Trophoblast cell (in vitro differentiated cells and primary cell): ENCODE measurements around the gene ZNF672.
"Not testable (repeated sequence)": the region's sequence is repeated elsewhere in the genome, so short reads cannot be mapped to it uniquely, and the experiment has no call there.

Experiments used
- DNase-seq, 2 donors: peaks; one replicate each; pipeline ENCODE4 v3.0.0-alpha.2; 2016
- H2AFZ ChIP-seq: 2 replicates; pipeline ENCODE4 v1.6.1; 2013; ENCODE audit warnings: low read length, moderate library complexity, mild to moderate bottlenecking; ENCODE audit not compliant: insufficient read depth, poor library complexity
- H2AK5ac ChIP-seq: 2 replicates; pipeline ENCODE4 v1.6.1; 2013; ENCODE audit warnings: mild to moderate bottlenecking, low read length
- H2BK120ac ChIP-seq: 2 replicates; pipeline ENCODE4 v1.6.1; 2013; ENCODE audit warnings: low read length, mild to moderate bottlenecking, moderate library complexity; ENCODE audit not compliant: insufficient read depth, poor library complexity
- H2BK12ac ChIP-seq: 2 replicates; pipeline ENCODE4 v1.6.1; 2013; ENCODE audit warnings: mild to moderate bottlenecking, low read length, moderate library complexity
- H2BK5ac ChIP-seq: 2 replicates; pipeline ENCODE4 v1.6.1; 2013; ENCODE audit warnings: low read length, low read depth, moderate library complexity, mild to moderate bottlenecking; ENCODE audit not compliant: poor library complexity
- H3K14ac ChIP-seq: 2 replicates; pipeline ENCODE4 v1.6.1; 2013; ENCODE audit warnings: mild to moderate bottlenecking, low read length
- H3K18ac ChIP-seq: 2 replicates; pipeline ENCODE4 v1.6.1; 2013; ENCODE audit warnings: mild to moderate bottlenecking, low read length
- H3K23ac ChIP-seq: 2 replicates; pipeline ENCODE4 v1.6.1; 2013; ENCODE audit warnings: low read length
- H3K27ac ChIP-seq: 2 replicates; pipeline ENCODE4 v1.5.1; 2013; ENCODE audit warnings: low read depth, mild to moderate bottlenecking, inconsistent platforms, low read length, moderate library complexity
- H3K27me3 ChIP-seq: 2 replicates; pipeline ENCODE4 v1.6.1; 2013; ENCODE audit warnings: inconsistent platforms, mild to moderate bottlenecking, low read length, moderate library complexity; ENCODE audit not compliant: insufficient read depth
- H3K36me3 ChIP-seq, 2 experiments: 1 replicate in 1 of 2; 2 replicates in 1 of 2; pipeline ENCODE4 v1.6.1; 2013; ENCODE audit warnings: low read length in 2 of 2, mild to moderate bottlenecking in 2 of 2, moderate library complexity in 1 of 2; ENCODE audit not compliant: insufficient read depth in 2 of 2, control insufficient read depth in 1 of 2
- H3K4ac ChIP-seq: 2 replicates; pipeline ENCODE4 v1.6.1; 2013; ENCODE audit warnings: low read depth, mild to moderate bottlenecking, low read length, moderate library complexity
- H3K4me1 ChIP-seq, 2 experiments: 1 replicate in 1 of 2; 2 replicates in 1 of 2; pipeline ENCODE4 v1.6.1; 2013; ENCODE audit warnings: low read length in 2 of 2, mild to moderate bottlenecking in 2 of 2, moderate library complexity in 1 of 2; ENCODE audit not compliant: insufficient read depth in 2 of 2, control insufficient read depth in 1 of 2
- H3K4me2 ChIP-seq: 2 replicates; pipeline ENCODE4 v1.6.1; 2013; ENCODE audit warnings: inconsistent platforms, mild to moderate bottlenecking, low read length, moderate library complexity
- H3K4me3 ChIP-seq: 2 replicates; pipeline ENCODE4 v1.5.1; 2013; ENCODE audit warnings: mild to moderate bottlenecking, low read depth, low read length, inconsistent platforms
- H3K79me1 ChIP-seq: one replicate; pipeline ENCODE4 v1.6.1; 2013; ENCODE audit warnings: low read length
- H3K79me2 ChIP-seq: 2 replicates; pipeline ENCODE4 v1.6.1; 2013; ENCODE audit warnings: low read length, mild to moderate bottlenecking; ENCODE audit not compliant: control insufficient read depth, insufficient read depth, poor library complexity
- H3K9ac ChIP-seq: 2 replicates; pipeline ENCODE4 v1.6.1; 2013; ENCODE audit warnings: mild to moderate bottlenecking, low read length
- H3K9me3 ChIP-seq: 2 replicates; pipeline ENCODE4 v1.6.1; 2013; ENCODE audit warnings: low read depth, mild to moderate bottlenecking, control low read depth, inconsistent platforms, low read length; ENCODE audit not compliant: insufficient read depth
- H4K12ac ChIP-seq: 2 replicates; pipeline ENCODE4 v1.6.1; 2013; ENCODE audit warnings: low read depth, mild to moderate bottlenecking, low read length, moderate library complexity
- H4K8ac ChIP-seq: 2 replicates; pipeline ENCODE4 v1.6.1; 2013; ENCODE audit warnings: low read depth, mild to moderate bottlenecking, low read length, moderate library complexity
- H4K91ac ChIP-seq: one replicate; pipeline ENCODE4 v1.6.1; 2013; ENCODE audit warnings: low read depth, mild to moderate bottlenecking, low read length, moderate library complexity
- WGBS: extraction: QIAGEN DNeasy Blood & Tissue Kit; methylation state at CpG from one replicate; pipeline ENCODE4 v1.1.7; 2013; ENCODE audit warnings: missing lambda C conversion rate; ENCODE audit not compliant: insufficient read length, insufficient coverage; ENCODE audit errors: extremely low coverage; 5-methylcytosine and 5-hydroxymethylcytosine counted together

Gene ZNF672

DNA sequence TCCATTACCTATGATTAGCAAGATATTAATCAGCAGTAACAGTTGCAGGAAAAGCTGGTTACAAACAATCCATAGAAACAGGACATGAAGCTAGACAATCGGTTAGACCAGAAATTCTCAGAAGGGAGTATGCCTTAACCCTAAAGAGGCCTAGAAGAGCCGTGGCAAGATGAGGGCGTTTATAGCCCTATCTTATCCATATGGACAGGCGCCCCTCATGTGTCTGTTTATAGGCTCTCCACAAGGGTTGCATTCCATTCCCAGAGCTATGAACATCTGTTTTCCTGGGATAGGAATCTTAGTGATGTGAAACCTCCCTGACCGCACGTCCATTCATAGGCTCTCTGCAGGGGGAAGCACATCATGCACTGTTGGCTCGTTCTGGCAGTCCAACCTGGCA is 44.4 kb downstream of the ZNF672 start:
- not testable (repeated sequence) for H2AFZ ChIP-seq, H3K9ac ChIP-seq, H3K9me3 ChIP-seq, H4K8ac ChIP-seq, H3K79me2 ChIP-seq, H3K18ac ChIP-seq, H2BK12ac ChIP-seq, H4K91ac ChIP-seq, H3K14ac ChIP-seq, H3K36me3 ChIP-seq, H3K4me2 ChIP-seq, H3K27me3 ChIP-seq, H3K4me1 ChIP-seq, H3K4ac ChIP-seq, H2BK5ac ChIP-seq, H2BK120ac ChIP-seq, H4K12ac ChIP-seq, H3K27ac ChIP-seq, DNase-seq, H3K23ac ChIP-seq, H2AK5ac ChIP-seq, H3K79me1 ChIP-seq, H3K4me3 ChIP-seq
- WGBS, result no CpG with 5 or more reads among the region's 7 CpGs

DNA sequence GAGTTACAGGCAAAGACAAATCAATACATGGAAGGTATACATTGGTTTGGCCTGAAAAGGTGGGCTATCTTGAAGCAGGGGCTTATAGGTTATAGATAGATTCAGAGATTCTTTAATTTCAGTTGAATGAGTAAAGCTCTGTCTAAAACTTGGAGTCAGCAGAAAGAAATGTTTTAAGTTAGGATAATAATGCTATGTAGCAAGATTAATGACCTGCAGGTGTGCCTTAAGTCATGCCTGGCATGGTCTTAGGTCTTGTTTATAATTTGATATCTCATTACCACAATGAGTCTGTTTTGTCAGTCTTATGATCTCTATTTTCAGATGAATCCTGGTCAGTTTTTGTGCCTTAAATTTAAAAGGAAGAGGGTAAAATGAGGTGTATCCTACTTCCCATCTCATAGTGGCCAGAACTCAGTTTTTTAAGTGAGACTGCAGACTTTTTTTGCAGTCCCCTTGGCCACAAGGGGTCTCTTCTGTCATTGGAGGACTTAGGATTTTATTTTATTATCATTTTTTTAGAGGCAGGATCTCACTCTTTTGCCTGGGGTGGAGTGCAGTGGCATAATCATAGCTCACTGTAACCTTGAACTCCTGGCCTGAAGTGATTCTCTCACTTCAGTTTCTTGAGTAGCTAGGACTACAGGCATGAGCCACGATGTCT is 46.7 kb downstream of the ZNF672 start:
- no peak overlapping the region for H3K18ac ChIP-seq
- H3K14ac ChIP-seq, result no peak overlapping the region
- no peak for DNase-seq
- H2AK5ac ChIP-seq, result no peak overlapping the region
- no peak overlapping the region for H2BK5ac ChIP-seq
- H3K27me3 ChIP-seq, result no peaks in the 10 kb centered on the region
- H3K4me1 ChIP-seq, result no peaks in the 10 kb centered on the region
- H3K23ac ChIP-seq, result no peak overlapping the region
- H2BK12ac ChIP-seq, result no peak overlapping the region
- H3K27ac ChIP-seq, result no peak overlapping the region
- no peaks in the 10 kb centered on the region for H3K79me2 ChIP-seq
- H3K9ac ChIP-seq, result no peak overlapping the region
- H3K9me3 ChIP-seq, result no peaks in the 10 kb centered on the region
- no peaks in the 10 kb centered on the region for H3K79me1 ChIP-seq
- no peak overlapping the region for H2AFZ ChIP-seq
- no peak overlapping the region for H4K12ac ChIP-seq
- no peak overlapping the region for H3K4me2 ChIP-seq
- no peaks in the 10 kb centered on the region for H3K36me3 ChIP-seq
- no peak overlapping the region for H4K91ac ChIP-seq
- H2BK120ac ChIP-seq, result no peak overlapping the region
- no CpG with 5 or more reads among the region's 1 CpG for WGBS
- H3K4me3 ChIP-seq, result no peak overlapping the region
- no peak overlapping the region for H3K4ac ChIP-seq
- no peak overlapping the region for H4K8ac ChIP-seq

DNA sequence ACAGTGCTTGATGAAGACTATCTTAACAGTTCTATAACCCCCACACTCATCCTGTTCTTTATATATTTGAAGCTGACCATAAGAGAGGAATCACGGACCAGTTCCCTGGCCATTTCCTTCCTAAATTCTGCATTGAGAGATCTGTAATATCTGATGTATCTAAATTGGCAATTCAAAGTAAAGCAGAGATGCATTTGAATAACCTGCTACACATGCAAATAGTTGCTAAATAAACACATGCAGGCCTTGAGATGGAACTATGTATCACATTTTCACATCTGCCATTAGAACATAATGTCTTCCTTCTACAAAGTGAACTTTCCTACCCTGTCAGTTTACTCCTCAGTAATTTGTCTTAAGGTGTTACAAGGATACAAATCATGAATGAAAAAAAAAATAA is 47.6 kb downstream of the ZNF672 start:
- Histone ChIP-seq H4K12ac (no peak overlapping the region), H3K4me2 (no peak overlapping the region), H3K9me3 (peaks cover under 1% of the 10 kb centered on the region), H4K91ac (no peak overlapping the region), H3K9ac (no peak overlapping the region), H2AK5ac (no peak overlapping the region), H2BK12ac (no peak overlapping the region), H4K8ac (no peak overlapping the region), H3K27ac (no peak overlapping the region), H3K79me2 (no peaks in the 10 kb centered on the region), H3K4ac (no peak overlapping the region), H2BK5ac (no peak overlapping the region), H3K79me1 (no peaks in the 10 kb centered on the region), H3K4me3 (no peak overlapping the region), H3K18ac (no peak overlapping the region), H3K14ac (no peak overlapping the region), H3K36me3 (no peaks in the 10 kb centered on the region), H3K4me1 (no peaks in the 10 kb centered on the region), H2AFZ (no peak overlapping the region), H2BK120ac (no peak overlapping the region), H3K27me3 (no peaks in the 10 kb centered on the region), H3K23ac (no peak overlapping the region)
- no CpG with 5 or more reads among the region's 1 CpG for WGBS
- no peak for DNase-seq

DNA sequence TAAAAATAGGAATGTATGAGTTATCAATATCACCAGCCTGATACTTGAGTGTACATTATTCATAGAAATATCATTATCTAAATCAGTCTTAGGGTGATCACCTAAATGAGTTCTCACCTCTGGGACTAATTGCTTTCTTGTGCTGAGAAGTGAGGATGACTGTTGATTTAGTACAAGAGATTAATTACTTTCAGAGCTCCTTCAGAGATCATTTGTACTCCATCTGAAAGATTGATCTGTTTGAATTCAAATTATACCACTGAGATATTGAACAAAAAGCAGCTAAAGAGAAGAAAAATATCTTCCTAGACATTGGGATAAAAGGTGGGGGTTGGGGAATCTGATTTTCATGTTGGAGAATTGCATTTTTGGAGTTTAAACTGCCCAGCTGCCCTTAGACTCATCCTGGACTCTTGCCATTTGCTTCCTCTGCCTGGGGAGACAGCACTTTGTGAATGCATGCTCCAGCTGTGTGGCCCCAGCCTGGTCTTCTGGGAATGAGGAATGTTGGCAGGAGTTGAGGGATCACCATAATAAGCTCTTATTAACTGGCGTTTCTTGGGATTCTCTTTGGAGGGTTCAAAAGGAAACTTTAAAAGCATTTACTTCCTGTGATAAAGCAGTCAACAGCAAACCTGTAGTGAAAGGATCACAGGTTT is 48.3 kb downstream of the ZNF672 start:
- Histone ChIP-seq H3K23ac (no peak overlapping the region), H4K12ac (no peak overlapping the region), H3K4me3 (no peak overlapping the region), H4K91ac (no peak overlapping the region), H3K18ac (no peak overlapping the region), H3K4me2 (no peak overlapping the region), H2AFZ (no peak overlapping the region), H2BK5ac (no peak overlapping the region), H3K9me3 (peaks cover 2% of the 10 kb centered on the region), H3K14ac (no peak overlapping the region), H2BK12ac (no peak overlapping the region), H3K79me2 (no peaks in the 10 kb centered on the region), H3K4ac (no peak overlapping the region), H3K27ac (no peak overlapping the region), H3K79me1 (no peaks in the 10 kb centered on the region), H2AK5ac (no peak overlapping the region), H3K4me1 (no peaks in the 10 kb centered on the region), H3K9ac (no peak overlapping the region), H4K8ac (no peak overlapping the region), H3K27me3 (no peaks in the 10 kb centered on the region), H2BK120ac (no peak overlapping the region), H3K36me3 (no peaks in the 10 kb centered on the region)
- no CpG with 5 or more reads among the region's 1 CpG for WGBS
- no peak for DNase-seq
